Measurements from ENCODE around the gene ZNF486. TPM values are rescaled to one million over a fixed set of nuclear protein-coding genes. Genes with fewer than 3 reads are reported as not detected.

Gene ZNF486
- total RNA-seq, 4 donors from 2014 or later: 3.6 to 7.0 (median 5.4) TPM

DNA sequence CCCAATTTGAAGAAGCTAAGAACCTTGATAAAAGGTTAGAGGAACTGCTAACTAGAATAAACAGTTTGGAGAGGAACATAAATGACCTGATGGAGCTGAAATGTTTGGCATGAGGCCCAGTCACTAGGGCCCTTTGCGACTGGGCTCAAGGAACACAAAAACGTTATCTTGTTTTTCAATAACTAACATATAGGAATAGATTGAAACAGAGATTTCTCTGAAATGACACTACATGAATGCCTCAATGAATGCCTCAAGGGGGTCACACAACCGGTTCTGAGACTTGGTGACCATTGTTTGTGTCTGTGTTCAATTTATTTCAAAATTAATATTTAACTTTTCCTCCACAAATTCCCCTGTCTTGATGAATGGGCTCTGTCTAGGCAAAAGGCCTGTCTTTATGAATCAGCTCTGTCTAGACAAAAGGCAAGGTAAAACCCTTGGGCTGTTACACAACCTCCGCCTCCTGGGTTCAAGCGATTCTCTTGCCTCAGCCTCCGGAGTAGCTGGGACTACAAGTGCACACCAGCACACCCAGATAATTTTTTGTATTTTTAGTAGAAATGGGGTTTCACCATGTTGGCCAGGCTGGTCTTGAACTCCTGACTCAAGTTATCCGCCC is 932 bp upstream of the ZNF486 start:
- TF ChIP-seq CTCF (IDR thresholded peaks at IDR 0.05; ENCODE audit: low read depth): no peak

GRCh38 chr19:20167651-20168122 is 673 bp downstream of the ZNF486 start:
- no peak for TF ChIP-seq CTCF (IDR thresholded peaks at IDR 0.05; ENCODE audit: low read depth)

GRCh38 chr19:20171285-20171684 is 4.3 kb downstream of the ZNF486 start:
- no peak for TF ChIP-seq CTCF (IDR thresholded peaks at IDR 0.05; ENCODE audit: low read depth)

DNA sequence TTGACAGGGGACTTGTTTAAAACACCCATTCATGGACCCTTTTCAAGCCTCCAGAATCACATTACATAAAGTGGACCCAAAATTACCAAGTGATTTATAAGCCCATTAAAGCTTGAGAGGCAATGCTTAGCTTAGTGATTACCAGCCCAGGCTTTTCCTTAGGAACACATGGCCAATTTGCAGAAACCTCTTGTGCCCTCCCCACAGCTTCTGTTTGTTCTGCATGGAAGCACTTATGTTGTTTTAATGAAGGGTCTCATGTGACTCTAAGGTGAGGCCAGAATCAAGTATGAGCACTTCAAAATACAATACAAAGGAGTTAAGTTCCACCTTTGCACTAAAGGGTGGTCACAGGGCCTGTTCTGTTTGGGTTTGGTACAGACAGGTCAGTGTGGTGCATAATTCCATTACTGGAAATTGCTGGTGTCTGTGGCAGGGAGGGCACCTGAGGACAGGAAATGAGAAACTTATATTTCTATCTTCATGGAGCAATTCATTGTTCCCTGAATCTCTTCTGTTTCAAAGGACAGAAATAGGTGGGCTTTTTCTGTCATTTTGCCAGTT is 15.3 kb downstream of the ZNF486 start:
- no peak for TF ChIP-seq CTCF (IDR thresholded peaks at IDR 0.05; ENCODE audit: low read depth)

DNA sequence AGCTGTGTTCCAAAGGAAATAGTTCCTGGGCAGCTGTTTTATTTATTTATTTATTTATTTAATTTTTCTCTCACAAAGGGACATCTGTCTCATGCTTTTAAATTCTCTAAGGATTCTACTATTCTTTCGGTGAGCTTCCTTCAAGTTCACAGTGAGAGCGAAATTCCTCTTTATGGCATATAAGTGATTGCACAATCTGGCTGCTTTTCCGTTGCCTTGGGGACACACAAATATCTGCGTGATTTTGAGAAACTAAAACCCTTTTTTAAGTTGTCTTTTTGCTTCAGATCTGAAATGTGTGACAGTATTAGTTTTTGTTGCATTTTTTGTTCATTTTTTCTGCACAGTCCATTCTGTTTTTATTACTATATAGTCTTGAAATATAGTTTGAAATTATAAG is 19.2 kb downstream of the ZNF486 start:
- no peak for TF ChIP-seq CTCF (IDR thresholded peaks at IDR 0.05; ENCODE audit: low read depth)

DNA sequence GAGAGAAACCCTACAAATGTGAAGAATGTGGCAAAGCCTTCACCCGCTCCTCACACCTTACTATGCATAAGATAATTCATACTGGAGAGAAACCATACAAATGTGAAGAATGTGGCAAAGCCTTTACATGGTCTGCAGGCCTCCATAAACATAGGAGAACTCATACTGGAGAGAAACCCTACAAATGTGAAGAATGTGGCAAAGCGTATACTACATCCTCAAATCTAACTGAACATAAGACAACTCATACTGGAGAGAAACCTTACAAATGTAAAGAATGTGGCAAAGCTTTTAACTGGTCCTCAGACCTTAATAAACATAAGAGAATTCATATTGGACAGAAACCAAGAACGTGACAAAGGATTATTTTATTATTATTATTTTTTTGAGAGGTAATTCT is 30.7 kb downstream of the ZNF486 start:
- TF ChIP-seq CTCF (IDR thresholded peaks at IDR 0.05; ENCODE audit: low read depth): no peak

GRCh38 chr19:20209051-20209450 is 42.0 kb downstream of the ZNF486 start:
- TF ChIP-seq CTCF (IDR thresholded peaks at IDR 0.05; ENCODE audit: low read depth): no peak
